GM21576 (cell line): ENCODE results near the gene HNRNPR.
"Not testable (repeated sequence)": the region's sequence is repeated elsewhere in the genome, so short reads cannot be mapped to it uniquely, and the experiment has no call there.

Experiments used
- ATAC-seq: cut with Tn5 transposase; IDR thresholded peaks from one replicate; pipeline ENCODE4 v1.9.1; 2021; ENCODE audit warnings: mild to moderate bottlenecking, moderate library complexity; ENCODE audit not compliant: unreplicated experiment

The HNRNPR gene

DNA sequence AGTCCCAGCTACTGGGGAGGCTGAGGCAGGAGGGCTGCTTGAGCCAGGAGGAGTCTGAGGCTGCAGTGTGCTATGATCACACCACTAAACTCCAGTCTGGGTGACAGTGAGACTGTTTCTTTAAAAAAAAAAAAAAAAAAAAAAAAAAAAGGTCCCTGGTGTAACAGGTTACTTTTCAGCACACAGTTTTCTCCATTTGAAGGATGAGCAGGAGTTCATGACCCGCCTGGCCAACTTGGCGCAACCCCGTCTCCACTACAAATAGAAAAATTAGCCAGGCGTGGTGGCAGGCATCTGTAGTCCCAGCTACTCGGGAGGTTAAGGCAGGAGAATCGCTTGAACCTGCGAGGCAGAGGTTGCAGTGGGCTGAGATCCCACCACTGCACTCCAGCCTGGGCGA is 12.4 kb downstream of the HNRNPR start:
- no peak for ATAC-seq

DNA sequence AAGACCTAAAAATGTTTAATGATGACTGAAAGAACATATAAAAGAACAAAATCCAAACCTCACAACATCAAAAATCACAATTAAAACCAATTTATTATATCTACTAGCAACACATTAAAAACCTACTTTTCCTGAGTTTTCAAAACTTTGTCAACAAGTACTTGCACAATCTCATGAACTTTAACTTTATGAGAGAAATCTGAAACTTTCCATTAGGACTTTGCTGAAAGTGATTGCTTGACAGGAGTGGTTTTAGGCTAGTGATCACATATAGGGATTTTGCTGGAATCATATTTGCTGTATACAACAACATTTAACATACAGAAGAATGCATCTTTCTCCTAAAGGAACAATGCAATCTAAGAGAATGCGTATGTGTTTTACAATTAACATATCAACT is 13.2 kb downstream of the HNRNPR start:
- no peak for ATAC-seq

DNA sequence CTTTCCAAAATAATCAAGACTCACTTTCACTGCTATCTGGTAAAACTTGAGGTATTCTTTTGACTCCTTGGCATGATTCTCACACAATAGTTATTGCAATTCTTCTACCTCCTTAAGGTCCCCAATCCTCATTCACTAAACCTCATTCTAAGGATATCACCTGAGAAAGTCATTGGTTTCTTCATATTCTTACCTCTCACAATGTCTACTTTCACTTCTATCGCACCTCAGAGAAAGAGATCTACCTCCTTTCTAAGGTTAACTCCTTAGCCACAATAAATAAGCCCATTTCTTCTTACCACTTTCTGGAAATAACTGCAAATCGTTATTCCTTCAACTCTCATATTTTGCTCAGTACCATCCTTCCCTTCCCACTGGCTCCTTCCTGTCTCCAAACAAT is 18.7 kb downstream of the HNRNPR start:
- ATAC-seq, result no peak

DNA sequence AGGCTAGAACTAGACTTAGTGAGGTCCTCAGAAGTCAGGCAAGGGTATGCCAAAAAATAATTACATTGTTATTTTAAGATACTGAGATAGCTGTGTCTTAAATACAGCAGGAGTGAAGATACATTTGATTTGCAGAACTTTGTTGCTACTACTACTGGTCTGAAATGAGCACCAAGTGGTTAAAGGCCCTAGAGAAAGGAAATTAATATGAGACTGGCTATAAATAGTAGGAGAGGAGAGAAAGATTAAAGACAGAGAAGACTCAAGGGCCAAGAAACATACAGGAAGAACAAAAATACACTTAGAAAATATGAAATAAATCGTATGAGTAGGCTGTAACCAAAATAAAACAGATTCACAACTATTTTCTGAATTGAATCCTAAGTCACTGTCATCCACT is 21.3 kb downstream of the HNRNPR start:
- no peak for ATAC-seq

DNA sequence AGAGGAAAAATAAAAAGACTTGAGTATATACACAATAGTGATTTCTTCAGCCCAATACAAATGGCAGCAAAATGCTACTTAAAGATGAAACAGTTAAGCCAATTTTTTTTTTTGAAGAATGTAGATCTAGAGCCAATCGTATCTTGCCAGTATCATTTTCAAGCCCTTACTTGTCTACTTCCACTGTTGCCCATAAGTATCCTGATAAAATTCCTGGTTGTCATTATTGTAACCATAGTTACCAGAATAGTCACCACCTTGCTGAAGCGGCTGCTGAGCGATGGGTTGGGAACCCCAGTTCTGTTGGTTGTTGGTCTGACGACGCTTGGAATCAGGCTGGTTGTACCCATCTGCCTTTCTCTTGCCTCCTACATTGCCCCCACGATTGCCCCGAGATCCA is 33.8 kb downstream of the HNRNPR start:
- not testable (repeated sequence) for ATAC-seq

DNA sequence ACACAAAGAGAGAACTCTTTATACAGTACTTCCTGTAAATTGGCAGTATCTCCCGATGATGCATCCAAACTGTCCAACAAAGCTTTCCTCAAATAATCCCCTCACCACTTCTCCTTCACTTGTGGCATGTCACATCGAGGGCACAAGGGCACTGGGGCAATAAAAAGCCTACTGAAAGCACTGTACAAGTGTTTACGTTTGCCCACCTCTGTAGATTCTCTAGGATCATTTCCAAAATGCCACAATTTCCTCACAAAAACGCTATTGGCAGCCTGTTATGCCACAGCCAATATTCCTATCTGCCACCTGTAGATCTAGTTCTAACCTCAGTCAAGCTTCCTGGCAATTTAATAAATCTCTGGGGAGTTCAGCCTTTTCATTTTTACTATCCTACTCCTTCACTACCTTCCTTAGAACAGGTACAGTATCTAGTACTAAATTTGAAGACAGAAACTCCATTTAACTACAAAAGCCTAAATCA is 39.9 kb downstream of the HNRNPR start:
- ATAC-seq, result no peak

DNA sequence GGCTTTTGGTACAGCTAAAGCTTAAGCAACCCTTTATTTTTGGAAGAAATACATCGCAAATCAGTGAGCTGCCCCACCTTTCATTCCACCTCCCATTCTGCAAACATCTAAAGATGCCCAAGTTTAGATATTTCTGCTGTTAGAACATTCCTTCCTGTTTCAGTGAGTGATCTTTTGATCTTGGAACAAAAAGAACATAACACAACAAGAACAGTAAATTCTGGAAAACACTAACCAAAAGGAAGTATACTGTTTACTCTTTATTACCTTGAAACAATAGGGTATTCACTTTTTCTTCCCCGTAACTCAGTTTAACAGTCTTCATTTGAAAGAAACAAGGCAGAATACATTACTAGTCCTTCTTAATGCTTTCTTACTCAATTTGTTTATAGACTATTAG is 40.6 kb downstream of the HNRNPR start:
- no peak for ATAC-seq

DNA sequence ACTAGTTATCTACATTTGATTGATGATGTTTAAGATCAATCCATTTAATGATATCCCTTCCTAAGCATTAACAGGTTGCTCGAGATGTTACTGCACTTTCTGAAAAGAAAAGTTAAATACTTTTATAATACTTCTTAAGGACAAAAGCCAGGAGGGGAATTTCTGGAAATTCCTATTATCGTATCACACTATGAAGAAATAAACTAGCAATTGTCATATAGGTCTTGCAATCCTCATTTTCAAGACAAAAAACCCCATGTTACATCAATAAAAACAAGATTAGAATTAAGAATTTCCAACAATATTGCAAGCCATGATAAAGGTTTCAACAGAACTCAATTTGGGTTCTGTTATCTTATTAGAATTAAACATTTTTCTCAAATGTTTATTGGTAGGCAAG is 47.2 kb downstream of the HNRNPR start:
- no peak for ATAC-seq

DNA sequence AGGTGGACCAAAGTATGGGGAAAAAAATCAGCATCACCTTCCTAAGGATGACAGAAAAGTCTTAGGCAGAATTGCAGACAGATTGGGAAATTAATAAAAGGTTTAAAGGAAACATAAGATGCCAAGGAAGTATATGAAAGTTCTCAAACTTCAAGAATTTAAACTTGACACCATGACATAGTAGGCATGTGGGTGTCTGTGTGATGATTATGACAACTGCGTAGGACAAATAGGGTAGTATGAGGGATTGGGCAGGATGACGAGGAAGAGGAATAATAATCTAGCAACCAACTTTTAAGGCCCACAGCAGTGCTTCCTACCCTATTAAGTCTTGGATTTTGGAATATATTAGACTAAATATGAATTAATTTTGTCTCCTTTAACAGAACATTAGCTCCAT is 52.4 kb downstream of the HNRNPR start:
- no peak for ATAC-seq

DNA sequence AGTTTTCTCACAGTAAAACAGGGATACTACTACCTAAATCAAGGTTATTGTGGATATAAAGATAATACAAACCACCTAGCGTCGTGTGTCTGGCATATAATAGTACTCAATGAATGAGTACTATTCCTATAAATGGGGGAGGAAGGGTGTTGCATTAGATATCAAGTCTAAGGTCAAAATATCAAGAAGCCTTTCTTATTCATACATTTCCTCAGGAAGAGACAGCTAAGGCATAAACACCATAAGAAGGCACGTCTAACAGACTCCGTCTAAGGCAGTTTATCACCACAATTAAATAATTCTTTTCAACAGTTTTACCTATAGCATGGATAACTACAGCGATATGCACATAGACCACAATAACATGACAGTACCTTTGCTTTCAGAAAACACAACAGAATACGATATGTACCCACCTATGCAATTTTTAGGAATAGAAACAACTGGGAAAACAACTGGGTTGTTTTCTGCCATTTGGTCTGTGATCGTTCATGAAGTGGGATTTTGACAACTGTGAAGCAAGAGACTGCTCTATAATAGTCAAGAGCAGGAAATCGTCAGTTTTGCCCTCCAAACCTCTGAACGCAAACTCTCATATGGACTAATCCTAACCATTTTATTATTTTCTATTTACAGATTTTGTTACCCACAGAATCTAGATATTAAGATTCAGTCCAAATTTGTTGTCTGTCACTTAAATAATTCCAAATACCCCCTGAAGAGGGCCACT is 53.1 kb downstream of the HNRNPR start:
- no peak for ATAC-seq

DNA sequence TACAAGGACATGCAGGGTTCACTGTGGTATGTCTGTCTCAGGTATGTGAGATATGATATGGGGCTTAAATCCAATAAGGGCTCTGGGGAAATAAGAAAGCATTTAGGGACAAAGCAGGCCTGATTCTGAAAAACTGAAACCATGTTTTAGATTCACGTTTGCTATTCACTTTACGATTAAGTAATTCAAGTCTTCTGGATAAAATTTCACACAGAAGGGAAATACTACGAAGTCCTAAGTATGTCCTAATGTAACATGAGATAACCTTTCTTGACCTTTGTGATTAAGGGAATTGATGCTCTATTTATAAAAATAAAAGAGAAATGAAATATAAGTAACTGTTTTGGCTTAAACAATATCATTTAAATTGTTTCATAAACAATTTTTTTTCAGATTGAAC is 55.4 kb downstream of the HNRNPR start:
- ATAC-seq, result no peak

DNA sequence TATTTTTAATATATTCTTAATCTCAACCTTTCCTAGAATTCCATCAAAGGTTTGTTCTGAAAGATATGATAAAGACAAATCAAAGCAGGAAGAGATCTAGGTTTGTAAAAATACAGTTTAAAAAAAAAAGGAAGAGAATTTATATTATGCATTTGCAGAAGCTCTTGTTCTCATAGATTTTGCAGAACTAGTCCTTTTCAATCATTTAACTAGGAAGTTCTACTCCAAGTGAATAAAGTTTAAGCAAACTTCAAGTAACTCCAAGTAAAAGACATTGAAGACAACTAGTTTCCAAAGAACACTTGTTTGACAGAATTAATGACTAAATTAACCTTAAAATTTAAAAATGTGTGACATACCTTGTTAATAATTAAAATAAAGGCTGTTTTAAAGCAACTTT is 55.9 kb downstream of the HNRNPR start:
- no peak for ATAC-seq

DNA sequence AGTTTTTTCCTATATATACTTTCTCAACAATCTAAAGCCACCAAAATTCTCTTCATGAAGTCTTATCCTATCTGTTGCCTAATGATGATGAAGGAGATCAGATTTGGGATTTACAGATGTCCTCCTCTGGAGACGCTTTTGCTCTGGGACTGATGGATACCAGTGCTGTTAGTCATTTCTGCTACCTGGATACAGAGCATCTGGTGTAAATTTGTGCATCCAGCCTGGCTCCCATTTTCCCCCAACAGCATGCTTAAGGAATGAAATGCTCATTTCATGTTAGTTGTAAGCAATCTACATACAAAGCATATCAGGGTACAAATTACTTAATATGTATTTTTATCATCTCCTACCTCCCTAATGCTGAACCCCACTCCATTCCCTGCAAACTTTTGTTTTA is 57.7 kb downstream of the HNRNPR start:
- ATAC-seq, result no peak

DNA sequence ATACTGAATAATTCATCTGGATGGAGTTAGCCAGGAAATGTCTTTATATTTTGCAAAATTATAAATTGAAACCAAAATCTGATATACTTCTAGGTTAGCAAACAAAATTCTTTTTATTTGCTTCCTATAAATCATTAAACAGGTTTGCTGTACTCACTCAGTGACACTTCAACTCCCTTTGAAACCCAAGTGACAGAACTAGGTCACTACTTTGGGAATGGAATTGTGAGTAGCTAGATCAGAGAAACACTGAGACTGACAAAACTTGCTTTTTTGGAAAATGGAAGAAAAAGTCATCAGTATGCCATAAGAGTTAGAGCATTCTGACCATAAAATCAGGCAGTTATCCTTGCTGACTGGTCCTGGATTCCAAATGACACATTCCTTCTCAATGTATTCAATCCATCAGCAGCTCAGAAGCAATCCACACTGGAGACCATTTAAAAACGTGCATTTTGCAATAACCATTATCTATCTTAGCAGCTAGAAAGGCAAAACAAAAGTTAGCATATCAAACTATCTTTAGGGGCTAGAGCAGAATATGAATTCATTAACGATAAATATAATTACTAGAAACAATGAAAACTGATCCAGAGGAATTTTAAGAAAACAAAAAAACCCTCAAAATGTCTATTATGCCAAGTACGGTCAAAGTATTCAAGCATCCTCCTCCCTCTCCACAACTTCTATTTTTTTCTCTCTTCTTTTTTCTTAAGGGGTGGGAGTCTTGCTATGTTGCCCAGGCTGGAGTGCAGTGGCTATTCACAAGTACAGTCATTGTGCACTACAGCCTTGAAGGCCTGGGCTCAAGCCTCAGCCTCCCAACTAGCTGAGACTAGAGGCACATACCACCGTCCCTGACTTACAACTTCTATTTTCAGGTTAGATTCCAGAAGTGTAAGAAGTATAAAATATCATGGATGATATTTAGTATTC is 60.1 kb downstream of the HNRNPR start:
- ATAC-seq, result no peak

DNA sequence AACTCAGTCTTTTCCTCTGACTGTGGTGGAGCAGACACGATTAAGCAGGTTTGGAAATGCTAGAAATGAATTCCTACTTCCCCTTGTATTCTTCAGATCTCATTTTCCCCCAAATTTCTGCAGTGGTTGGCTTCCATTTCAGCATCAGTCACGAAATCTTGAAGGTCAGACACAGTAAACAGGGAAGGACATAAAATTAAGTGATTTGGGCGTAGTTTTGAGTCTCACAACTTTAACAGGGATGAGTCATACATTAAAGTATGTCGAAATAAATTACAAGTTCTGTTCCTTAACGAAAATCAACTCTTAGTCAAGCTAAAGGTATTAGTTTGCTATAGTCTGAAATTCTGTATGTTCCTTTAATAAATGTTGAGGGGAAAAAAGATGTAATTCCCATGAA is 61.1 kb downstream of the HNRNPR start:
- ATAC-seq, result no peak

DNA sequence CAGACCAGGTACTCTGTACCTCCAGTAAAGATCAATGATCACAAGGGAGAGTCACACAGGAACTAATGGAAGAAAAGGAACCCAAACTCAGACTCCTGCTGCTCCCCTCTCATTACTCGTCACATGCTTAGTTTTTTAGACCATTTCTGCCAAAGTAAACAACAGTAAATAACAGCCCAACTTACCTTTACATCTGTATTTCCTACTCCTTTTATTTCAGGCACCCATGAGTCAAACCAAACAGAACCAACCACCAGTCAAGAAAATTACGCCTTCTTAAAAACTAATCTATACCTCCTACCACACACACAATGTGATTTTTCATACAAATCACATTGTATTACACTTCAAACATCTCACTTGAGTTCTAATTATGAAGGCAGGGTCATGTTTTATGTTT is 65.4 kb downstream of the HNRNPR start:
- ATAC-seq, result no peak

DNA sequence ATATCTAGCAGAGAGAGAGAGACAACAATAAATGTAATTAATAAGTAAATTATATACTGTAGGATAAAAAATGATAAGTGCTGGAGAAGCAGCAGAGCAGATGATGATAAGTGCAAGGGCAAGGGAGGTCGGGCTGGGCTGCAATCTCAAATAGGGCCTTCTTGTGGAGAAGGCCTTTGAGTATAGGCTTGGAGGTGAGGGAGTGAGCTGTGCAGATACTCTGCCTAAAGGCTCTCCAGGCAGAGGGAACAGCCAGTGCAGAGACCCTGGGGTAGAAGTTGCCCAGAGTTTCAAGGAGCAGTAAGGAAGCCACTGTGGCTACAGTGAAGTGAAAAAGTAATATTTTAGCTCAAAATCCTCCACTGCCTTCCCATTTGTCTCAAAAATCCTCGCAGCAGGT is 67.6 kb downstream of the HNRNPR start:
- ATAC-seq, result no peak

DNA sequence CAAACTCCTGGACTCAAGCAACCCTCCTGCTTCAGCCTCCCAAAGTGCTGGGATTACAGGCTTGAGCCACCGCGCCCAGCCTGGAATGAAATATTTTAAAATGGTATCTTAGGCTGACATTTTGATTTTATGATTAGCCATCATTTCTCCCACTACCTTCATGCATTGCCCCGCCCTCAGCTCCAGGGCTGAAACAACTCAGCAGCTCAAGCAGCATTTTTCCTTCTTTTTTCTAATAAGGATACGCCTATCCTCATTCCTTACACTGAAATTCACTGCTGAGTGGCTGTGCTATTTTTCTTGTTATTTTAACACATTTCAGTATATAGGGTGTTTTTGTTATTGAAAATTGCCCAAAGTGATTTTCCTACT is 70.0 kb downstream of the HNRNPR start:
- ATAC-seq, result no peak

DNA sequence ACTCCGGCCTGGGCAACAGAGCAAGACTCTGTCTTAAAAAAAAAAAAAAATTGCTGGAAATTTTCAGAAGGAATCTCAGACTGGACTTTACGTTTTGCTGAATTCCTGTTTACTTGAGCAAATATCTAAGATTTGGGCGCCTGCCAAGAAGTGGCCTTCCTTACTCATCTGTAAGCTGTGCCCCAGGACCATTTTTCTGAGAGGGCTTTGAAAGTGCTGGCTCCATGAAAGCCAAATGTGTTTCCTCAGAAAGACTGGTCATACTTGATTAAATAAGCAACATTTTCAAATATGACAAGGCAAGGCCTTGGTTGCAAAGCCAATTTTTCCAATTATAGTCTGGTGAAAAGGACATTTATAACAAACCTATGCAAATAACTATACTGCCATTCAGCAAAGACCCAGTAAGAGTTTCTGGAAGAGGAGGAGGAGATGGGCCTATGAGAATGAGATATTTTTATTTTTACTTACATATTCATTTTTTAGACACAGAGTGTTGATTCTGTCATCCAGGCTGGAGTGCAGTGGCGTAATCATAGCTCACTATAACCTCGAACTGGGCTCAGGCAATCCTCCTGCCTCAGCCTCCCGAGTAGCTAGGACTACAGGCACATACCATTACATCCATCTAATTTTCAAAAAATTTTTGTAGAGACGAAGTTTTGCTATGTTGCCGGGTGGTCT is 70.5 kb downstream of the HNRNPR start:
- ATAC-seq, result no peak

DNA sequence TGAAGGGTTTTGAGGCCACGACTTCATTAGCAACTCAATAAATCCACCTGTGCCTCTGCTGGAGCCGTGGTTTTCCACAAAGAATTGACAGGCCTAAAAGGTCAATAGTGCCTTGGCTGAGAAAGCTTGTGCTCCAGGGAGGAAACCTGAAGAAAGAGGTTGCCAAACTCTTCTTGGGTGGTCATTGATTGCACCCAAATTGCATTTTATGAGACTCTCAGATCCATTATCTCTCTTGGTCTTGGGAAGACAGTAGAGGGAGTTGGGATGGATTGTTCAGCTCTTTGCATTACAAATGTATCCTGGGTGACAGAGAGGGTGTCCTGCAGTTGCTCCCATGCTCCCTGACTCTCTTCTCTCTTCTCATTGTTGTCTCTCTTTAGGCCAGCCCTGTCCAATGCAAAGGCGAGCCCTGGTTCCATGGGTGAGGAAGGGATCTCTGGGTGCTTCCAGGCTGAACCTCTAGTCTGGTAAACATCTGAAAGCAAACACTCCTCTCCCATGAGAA is 80.7 kb downstream of the HNRNPR start:
- ATAC-seq, result no peak

DNA sequence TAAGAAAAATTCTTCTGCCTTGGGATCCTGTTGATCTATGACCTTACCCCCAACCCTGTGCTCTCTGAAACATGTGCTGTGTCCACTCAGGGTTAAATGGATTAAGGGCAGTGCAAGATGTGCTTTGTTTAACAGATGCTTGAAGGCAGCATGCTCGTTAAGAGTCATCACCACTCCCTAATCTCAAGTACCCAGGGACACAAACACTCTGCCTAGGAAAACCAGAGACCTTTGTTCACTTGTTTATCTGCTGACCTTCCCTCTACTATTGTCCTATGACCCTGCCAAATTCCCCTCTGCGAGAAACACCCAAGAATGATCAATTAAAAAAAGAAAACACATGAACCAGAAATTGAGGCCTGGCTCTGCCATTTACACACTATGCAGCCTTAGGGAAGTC is 86.0 kb downstream of the HNRNPR start:
- not testable (repeated sequence) for ATAC-seq
